Measurements from ENCODE around the gene GREB1L. TPM values are rescaled to one million over a fixed set of nuclear protein-coding genes. Genes with fewer than 3 reads are reported as not detected.
A peak's percentile ranks its signal among the peaks of the same experiment; 100 is the strongest.
"Not testable (repeated sequence)": the region's sequence is repeated elsewhere in the genome, so short reads cannot be mapped to it uniquely, and the experiment has no call there.

GREB1L gene
- 8.0 TPM for total RNA-seq
- long read RNA-seq, partial matches to known transcripts = 2 of 6 reads
- long read RNA-seq, other reads (novel, unspliced or antisense) = 4 of 6 reads

GRCh38 chr18:21242141-21242779 lies at the start of gene GREB1L:
Gene GREB1L (plus strand): TSS chr18:21242232. CDS start chr18:21383519, 141,287 bp downstream.
- peak; percentile 97 for ATAC-seq (ENCODE audit: poor library complexity)
- intact Hi-C loops (cut with DNase I) = loop anchor here (10.0 kb wide), 1 partner anchor 203 kb away; no protein-coding TSS in a partner anchor
- peak; percentile 71 for DNase-seq

DNA sequence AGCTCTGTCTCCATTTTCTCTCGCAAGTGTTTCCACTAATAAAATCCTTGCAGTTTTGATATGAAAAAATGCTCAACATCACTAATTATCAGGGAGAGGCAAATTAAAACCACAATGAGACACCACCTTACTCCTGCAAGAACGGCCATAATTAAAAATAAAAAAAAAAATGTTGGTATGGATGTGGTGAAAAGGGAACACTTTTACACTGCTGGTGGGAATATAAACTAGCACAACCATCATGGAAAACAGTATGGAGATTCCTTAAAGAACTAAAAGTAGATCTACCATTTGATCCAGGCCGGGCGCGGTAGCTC lies 49.8 kb upstream of the GREB1L start:
- ATAC-seq (ENCODE audit: poor library complexity) (no peak), DNase-seq (no peak)
- intact Hi-C loops (cut with DNase I) = loop anchor here (10.0 kb wide), 1 partner anchor 763 kb away; no protein-coding TSS in a partner anchor

DNA sequence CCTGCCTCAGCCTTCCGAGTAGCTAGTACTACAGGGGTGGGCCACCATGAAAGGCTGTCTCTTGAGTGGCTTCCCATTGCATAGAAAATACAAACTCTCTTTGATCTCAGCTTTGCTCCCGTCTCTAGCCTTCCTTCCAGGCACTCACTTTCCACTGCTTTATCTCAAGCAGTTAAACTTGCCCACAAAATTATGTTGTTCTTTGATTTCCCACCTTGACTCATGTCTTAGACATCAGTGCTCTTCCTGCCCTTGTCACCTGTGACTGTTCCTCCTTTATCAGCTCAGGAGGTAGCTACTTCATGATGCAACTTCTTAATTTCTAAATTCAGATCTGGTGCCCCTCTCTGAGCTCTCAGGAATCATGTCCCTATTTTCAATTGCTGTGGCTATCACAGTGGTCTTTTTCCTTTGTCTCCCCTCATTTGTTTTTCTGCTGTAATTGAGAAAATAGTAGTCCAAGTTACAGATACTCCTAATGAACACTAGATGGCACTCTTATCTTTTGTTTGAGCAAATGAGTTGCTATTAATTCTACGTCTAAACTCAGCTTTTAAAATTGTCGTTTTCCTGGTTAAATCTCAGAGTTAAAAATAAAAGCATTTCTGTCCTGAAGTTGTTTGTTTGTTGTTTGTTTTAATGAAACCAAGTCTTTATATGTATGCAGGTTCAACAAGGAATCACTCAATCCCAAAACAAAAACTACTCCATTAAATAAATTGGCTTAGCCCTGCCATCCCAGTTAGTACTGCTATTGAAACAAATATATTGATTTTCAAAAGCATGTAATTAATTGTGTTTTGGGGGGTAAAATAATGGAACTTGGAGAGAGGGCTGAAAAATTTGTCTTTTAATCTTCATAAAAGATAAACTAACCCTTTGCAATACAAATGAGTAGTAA lies 46.9 kb upstream of the GREB1L start:
- no peak for ATAC-seq (ENCODE audit: poor library complexity)
- intact Hi-C loops (cut with DNase I) = loop anchor here (10.0 kb wide), 1 partner anchor 760 kb away; no protein-coding TSS in a partner anchor
- DNase-seq = no peak

- no peak for ATAC-seq (ENCODE audit: poor library complexity)
- intact Hi-C loops (cut with DNase I) = loop anchor here (2.0 to 10.0 kb wide), 2 partner anchors 248 to 758 kb away; no protein-coding TSS in a partner anchor
- DNase-seq = no peak
Measured at GRCh38 chr18:21196426-21196825, 45.6 kb upstream of the GREB1L start.

DNA sequence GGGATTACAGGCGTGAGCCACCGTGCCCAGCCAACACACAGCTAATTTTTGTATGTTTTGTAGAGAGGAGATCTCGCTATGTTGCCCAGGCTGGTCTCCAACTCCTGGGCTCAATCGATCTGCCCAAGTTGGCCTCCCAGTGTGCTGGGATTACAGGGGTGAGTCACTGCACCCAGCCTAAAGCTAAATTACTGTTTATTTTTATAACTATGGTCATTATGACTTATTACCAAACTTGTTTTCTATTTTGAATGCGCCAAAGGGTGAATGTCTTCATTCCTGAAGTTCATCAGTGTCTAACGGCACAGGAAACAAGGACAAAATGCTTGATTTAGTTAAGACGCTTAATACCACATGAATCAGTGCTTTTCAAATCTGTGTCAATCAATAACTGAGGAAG lies 38.9 kb upstream of the GREB1L start:
- intact Hi-C loops (cut with DNase I) = no loop called here
- no peak for ATAC-seq (ENCODE audit: poor library complexity)
- DNase-seq = no peak

DNA sequence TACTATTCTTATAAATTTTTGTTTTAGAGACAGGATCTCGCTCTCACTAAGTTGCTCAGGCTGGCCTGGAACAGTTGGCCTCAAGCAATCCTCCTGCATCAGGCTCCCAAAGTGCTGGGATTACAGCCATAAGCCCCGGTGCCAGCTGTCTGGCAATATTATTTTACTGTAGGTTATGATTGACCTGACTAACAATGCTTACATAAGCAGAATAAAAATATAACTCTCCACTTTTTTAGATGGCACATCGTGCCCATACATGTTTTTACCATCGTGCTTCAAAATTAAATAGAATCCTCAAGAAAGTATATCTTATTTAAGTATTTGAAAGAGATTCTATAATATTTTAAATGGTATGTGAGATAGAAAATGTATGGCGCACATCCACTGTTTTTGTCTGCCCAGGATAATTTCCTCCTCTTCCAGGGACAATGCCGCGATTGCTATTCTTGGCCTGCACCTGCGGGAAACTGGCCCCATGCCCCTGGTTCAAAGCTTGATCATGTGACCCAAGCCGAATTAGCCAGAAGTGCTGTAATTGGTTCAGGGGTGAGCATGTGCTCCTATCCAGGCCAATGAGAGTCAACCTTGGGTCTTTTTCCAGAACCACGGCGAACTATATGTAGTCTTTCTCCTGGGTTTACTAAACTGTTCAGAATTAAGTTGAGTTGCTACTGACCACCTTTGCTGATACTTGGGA lies 38.3 kb upstream of the GREB1L start:
- DNase-seq (no peak), ATAC-seq (ENCODE audit: poor library complexity) (no peak)
- intact Hi-C loops (cut with DNase I) = no loop called here

- ATAC-seq (ENCODE audit: poor library complexity) (no peak), DNase-seq (no peak)
- intact Hi-C loops (cut with DNase I) = no loop called here
Measured at GRCh38 chr18:21205695-21206094, 36.3 kb upstream of the GREB1L start.

- no peak for ATAC-seq (ENCODE audit: poor library complexity)
- intact Hi-C loops (cut with DNase I) = no loop called here
- no peak for DNase-seq
Measured at GRCh38 chr18:21210278-21210677, 31.8 kb upstream of the GREB1L start.

DNA sequence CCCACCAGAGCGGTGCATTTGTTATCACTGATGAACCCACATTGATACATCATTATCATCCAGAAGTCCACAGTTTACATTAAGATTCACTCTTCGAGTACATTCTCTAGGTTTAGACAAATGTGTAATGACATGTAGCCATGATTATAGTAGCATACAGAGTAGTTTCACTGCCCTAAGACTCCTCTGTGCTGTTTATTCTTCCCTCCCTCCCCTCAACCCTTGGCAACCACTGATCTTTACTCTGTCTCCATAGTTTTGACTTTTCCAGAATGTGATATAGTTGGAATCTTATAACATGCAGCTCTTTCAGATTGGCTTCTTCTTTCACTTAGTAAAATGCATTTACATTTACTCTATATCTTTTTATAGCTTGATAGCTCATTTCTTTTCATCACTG lies 31.2 kb upstream of the GREB1L start:
- ATAC-seq (ENCODE audit: poor library complexity) (no peak), DNase-seq (no peak)
- intact Hi-C loops (cut with DNase I) = no loop called here

DNA sequence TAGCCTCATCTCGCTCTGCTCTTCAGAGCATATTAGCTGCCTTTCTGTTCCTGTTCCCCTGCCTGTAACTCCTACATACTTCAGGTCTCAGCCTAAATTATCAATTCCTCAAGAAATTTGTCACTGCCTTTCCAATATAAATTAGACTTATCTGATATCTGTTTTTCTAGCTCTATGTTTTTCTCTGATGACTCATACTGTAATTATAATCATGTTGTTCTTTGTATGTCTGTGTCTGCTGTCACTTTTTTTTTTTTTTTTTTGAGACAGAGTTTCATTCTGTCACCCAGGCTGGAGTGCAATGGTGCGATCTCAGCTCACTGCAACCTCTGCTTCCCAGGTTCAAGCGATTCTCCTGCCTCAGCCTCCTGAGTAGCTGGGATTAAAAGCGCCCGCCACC lies 27.6 kb upstream of the GREB1L start:
- ATAC-seq (ENCODE audit: poor library complexity); intact Hi-C loops (cut with DNase I); DNase-seq: not testable (repeated sequence)

DNA sequence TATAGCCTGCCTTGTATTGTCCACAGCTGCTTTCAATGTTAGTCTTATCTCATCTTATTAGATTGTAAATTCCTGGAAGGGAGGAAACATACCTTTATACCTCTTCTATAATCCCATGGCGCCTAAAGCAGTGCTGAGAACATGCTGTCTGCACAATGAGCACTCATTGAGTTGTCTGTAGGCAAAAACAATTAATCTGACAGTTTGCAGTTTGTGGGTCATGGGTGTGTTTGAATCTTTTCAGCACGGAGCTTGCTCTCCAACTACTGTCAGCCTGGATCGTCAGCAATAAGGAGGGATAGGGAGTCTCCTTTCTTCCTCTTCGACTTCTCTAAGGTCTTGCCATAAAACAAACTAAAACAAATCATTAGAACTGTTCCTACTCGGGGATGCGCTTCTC lies 26.5 kb upstream of the GREB1L start:
- intact Hi-C loops (cut with DNase I) = no loop called here
- no peak for ATAC-seq (ENCODE audit: poor library complexity)
- no peak for DNase-seq

DNA sequence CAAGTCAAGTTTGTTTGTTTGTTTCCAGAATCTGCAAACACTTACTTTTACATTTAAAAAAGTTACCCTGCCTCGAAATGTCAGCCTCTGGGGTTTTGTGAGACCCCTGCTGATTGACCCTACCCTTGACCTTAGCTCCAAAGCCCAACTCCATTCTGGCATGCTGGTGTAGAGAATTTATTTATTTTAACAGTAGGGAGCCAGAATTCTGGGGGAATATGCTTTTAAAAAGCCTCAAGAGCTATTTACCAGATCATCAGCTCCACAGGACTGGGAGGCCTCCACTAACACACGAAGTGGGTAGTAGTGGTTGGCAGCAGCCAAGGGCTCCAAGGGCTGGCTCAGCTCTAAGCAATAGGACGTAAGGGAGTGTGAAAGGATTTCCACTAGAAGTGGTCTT lies 23.2 kb upstream of the GREB1L start:
- intact Hi-C loops (cut with DNase I) = no loop called here
- ATAC-seq (ENCODE audit: poor library complexity) (no peak), DNase-seq (no peak)

DNA sequence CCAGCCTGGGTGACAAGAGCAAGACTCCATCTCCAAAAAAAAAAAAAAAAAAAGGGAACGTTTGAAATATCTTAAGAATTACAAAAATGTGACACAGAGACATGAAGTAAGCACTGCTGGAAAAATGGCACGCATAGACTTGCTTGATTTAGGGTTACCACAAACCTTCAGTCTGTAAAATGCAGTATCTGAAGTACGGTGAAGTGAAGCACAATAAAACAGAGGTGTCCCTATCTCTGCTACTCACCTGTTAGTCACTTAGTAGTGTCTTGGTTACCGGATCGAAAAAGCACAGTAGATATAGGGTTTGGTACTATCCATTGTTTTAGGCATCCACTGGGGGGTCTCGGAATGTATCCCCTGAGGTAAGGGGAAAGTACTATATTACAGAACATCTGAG lies 11.6 kb upstream of the GREB1L start:
- DNase-seq (no peak), ATAC-seq (ENCODE audit: poor library complexity) (no peak)
- intact Hi-C loops (cut with DNase I) = no loop called here

GRCh38 chr18:21241301-21242048 lies 557 bp upstream of the GREB1L start:
- peak; percentile 50 for ATAC-seq (ENCODE audit: poor library complexity)

GRCh38 chr18:21242780-21243401 lies 859 bp downstream of the GREB1L start:
- intact Hi-C loops (cut with DNase I) = loop anchor here (10.0 kb wide), 1 partner anchor 202 kb away; no protein-coding TSS in a partner anchor

More at GRCh38 chr18:21241301-21242048, 557 bp upstream of the GREB1L start:
- intact Hi-C loops (cut with DNase I) = loop anchor here (10.0 kb wide), 1 partner anchor 203 kb away; no protein-coding TSS in a partner anchor
- DNase-seq = peak; percentile 48

GRCh38 chr18:21254576-21254975 lies 12.5 kb downstream of the GREB1L start:
- no peak for ATAC-seq (ENCODE audit: poor library complexity)
- no peak for DNase-seq
- intact Hi-C loops (cut with DNase I) = no loop called here

More at GRCh38 chr18:21242780-21243401, 859 bp downstream of the GREB1L start:
- ATAC-seq (ENCODE audit: poor library complexity) = peak; percentile 53
- DNase-seq = peak; percentile 45

DNA sequence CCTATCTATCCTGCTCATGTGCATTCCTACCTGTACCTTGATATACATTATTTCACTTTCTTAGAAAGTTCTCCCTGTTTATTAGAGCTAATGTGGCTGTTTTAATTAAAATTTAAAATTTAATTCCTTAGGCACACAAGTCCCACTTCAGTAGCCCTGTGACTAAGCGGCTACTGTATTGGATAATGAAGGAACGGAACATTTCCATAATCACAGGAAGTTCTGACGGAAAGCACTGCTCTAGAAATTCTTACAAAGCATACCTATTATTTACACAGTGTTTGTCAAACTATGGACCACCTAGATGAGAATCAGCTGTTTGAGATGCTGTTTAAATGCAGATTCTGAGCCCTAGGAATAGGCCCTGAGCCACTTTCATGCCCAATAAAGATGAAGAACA lies 13.2 kb downstream of the GREB1L start:
- ATAC-seq (ENCODE audit: poor library complexity) = no peak

GRCh38 chr18:21257386-21257785 lies 15.4 kb downstream of the GREB1L start:
- no peak for DNase-seq
- intact Hi-C loops (cut with DNase I) = no loop called here
- ATAC-seq (ENCODE audit: poor library complexity) = no peak

More for the DNA sequence above, 13.2 kb downstream of the GREB1L start:
- no peak for DNase-seq
- intact Hi-C loops (cut with DNase I) = no loop called here

Measured in Right ventricle myocardium superior (tissue), 1 donor.